B cell (primary cell): ENCODE results near the gene MYH11. TPM values are rescaled to one million over a fixed set of nuclear protein-coding genes. Genes with fewer than 3 reads are reported as not detected.

Source experiments
- ATAC-seq: fragments of 200-7000 bp; cut with Tn5 transposase; one replicate; pipeline ENCODE4 v1.10.0; 2021; ENCODE audit warnings: low read depth, mild to moderate bottlenecking, moderate number of reproducible peaks, moderate library complexity
- CTCF ChIA-PET: fragments of 350-600 bp; sonication (Branson Sonifier 250); formaldehyde crosslinking; loops from one replicate; lab custom pipeline; 2021; ENCODE audit warnings: antibody characterized with exemption, inconsistent platforms; lab: Charles Lee
- POLR2A ChIA-PET: fragments of 350-600 bp; sonication (Branson Sonifier 250); formaldehyde crosslinking; loops from one replicate; lab custom pipeline; 2021; ENCODE audit warnings: antibody characterized with exemption; lab: Charles Lee
- DNase-seq: peaks from one replicate; pipeline ENCODE4 v3.0.0; 2013
- H2AFZ ChIP-seq: 2 replicates; pipeline ENCODE4 v1.6.1; 2012; ENCODE audit warnings: mild to moderate bottlenecking, low read depth, low read length; ENCODE audit not compliant: insufficient read depth, poor library complexity, severe bottlenecking
- H3K27ac ChIP-seq, 2 donors: 1 replicate in 1 of 2; 2 replicates in 1 of 2; pipeline ENCODE4 v1.5.1; 2012 to 2013; ENCODE audit warnings: low read length in 2 of 2, mild to moderate bottlenecking in 2 of 2, moderate library complexity in 1 of 2
- H3K27me3 ChIP-seq, 4 experiments: fragments of 200-600 bp in 1 of 4; sonication (generic) in 1 of 4; replicated peaks in 1 of 4; 1 replicate in 2 of 4; 2 replicates in 2 of 4; pipeline versions ENCODE4 v1.6.1 to v1.7.0; 2013 to 2016; ENCODE audit warnings: low read length in 3 of 4, mild to moderate bottlenecking in 2 of 4, mixed read lengths in 1 of 4, moderate library complexity in 1 of 4; ENCODE audit not compliant: insufficient read depth in 4 of 4, control insufficient read depth in 3 of 4; ENCODE audit errors: control extremely low read depth in 1 of 4
- H3K36me3 ChIP-seq, 2 experiments: replicated peaks in 1 of 2; 1 replicate in 1 of 2; 2 replicates in 1 of 2; pipeline versions ENCODE4 v1.6.1 to v1.7.1; 2013; ENCODE audit warnings: low read length in 1 of 2; ENCODE audit not compliant: insufficient read depth in 2 of 2, control insufficient read depth in 1 of 2; ENCODE audit errors: control extremely low read depth in 1 of 2, extremely low read depth in 1 of 2
- H3K4me1 ChIP-seq, 2 donors: fragments of 200-600 bp in 1 of 2; sonication (generic) in 1 of 2; 1 replicate in 1 of 2; 2 replicates in 1 of 2; pipeline versions ENCODE4 v1.5.1 to v1.6.1; 2013 to 2017; ENCODE audit warnings: low read length in 2 of 2; ENCODE audit not compliant: control insufficient read depth in 2 of 2, insufficient read depth in 2 of 2
- H3K4me2 ChIP-seq: replicated peaks from 2 replicates; pipeline ENCODE3; 2012; ENCODE audit warnings: mild to moderate bottlenecking, low read depth, low read length; ENCODE audit not compliant: poor library complexity, severe bottlenecking
- H3K4me3 ChIP-seq, 5 experiments: fragments of 200-600 bp in 1 of 5; sonication (generic) in 1 of 5; 1 replicate in 3 of 5; 2 replicates in 2 of 5; pipeline versions ENCODE4 v1.5.1 to v1.7.0; 2011 to 2016; ENCODE audit warnings: low read length in 4 of 5, mild to moderate bottlenecking in 4 of 5, low read depth in 2 of 5, control low read depth in 1 of 5, moderate library complexity in 1 of 5; ENCODE audit not compliant: insufficient read depth in 1 of 5; ENCODE audit errors: control extremely low read depth in 1 of 5, extremely low read depth in 1 of 5
- H3K79me2 ChIP-seq: fragments of 200-600 bp; sonication (generic); one replicate; pipeline ENCODE4 v1.6.0; 2016; ENCODE audit warnings: low read length; ENCODE audit not compliant: control insufficient read depth, insufficient read depth
- H3K9ac ChIP-seq: fragments of 200-600 bp; sonication (generic); 2 replicates; pipeline ENCODE4 v1.6.1; 2017; ENCODE audit warnings: mild to moderate bottlenecking, low read length, moderate library complexity
- H3K9me3 ChIP-seq, 3 donors: one replicate each; pipeline versions ENCODE4 v1.6.1 to v1.7.1; 2013; ENCODE audit warnings: low read length in 2 of 3; ENCODE audit not compliant: control insufficient read depth in 2 of 3, insufficient read depth in 1 of 3; ENCODE audit errors: control extremely low read depth in 1 of 3
- H4K20me1 ChIP-seq: 2 replicates; pipeline ENCODE4 v1.6.0; 2012; ENCODE audit warnings: mild to moderate bottlenecking, low read length; ENCODE audit not compliant: insufficient read depth, control insufficient read depth, poor library complexity, severe bottlenecking
- H3K27ac Mint-ChIP-seq: one replicate; pipeline ENCODE4 v1.8.0; 2021; ENCODE audit warnings: mixed read lengths
- H3K27me3 Mint-ChIP-seq: one replicate; pipeline ENCODE4 v1.8.0; 2021; ENCODE audit warnings: mixed read lengths
- H3K4me1 Mint-ChIP-seq: one replicate; pipeline ENCODE4 v1.8.0; 2021; ENCODE audit warnings: mixed read lengths
- H3K4me3 Mint-ChIP-seq: one replicate; pipeline ENCODE4 v1.8.0; 2021; ENCODE audit warnings: mixed read lengths
- H3K9me3 Mint-ChIP-seq: one replicate; pipeline ENCODE4 v1.8.0; 2022; ENCODE audit warnings: mixed read lengths; ENCODE audit not compliant: insufficient read depth
- EZH2 ChIP-seq: IDR thresholded peaks from 2 replicates; pipeline ENCODE4 v1.6.1; 2012; ENCODE audit warnings: borderline replicate concordance, low read depth, mild to moderate bottlenecking, moderate library complexity, low read length; ENCODE audit not compliant: insufficient read depth, poor library complexity, severe bottlenecking
- WGBS: methylation state at CpG from one replicate; pipeline ENCODE4 v1.1.5; 2013; ENCODE audit warnings: missing lambda C conversion rate; ENCODE audit not compliant: insufficient coverage; 5-methylcytosine and 5-hydroxymethylcytosine counted together
- intact Hi-C: fragments of 100-400 bp; cut with micrococcal nuclease; formaldehyde crosslinking; loops from one replicate; pipeline ENCODE4 v1.10.0; 2022
- polyA plus RNA-seq: library from polyadenylated mRNA; depleted of rRNA; stranded (reverse); fragments of >200 nt; gene quantifications from 2 replicates; pipeline ENCODE4 v1.2.3, GENCODE V29; 2012
- total RNA-seq, 2 donors: library from RNA; stranded (reverse); fragments of 120-200 nt in 1 of 2; gene quantifications; 1 replicate in 1 of 2; 2 replicates in 1 of 2; pipeline versions ENCODE4 v1.2.3 to v1.2.4, GENCODE V29; 2013 to 2022
- TF ChIP-seq, protein P1 (sequence below): fragments of 200-600 bp; IDR thresholded peaks from one replicate; pipeline ENCODE4 v1.8.0; 2022; ENCODE audit warnings: antibody characterized with exemption, mild to moderate bottlenecking

The MYH11 gene
- total and polyA plus RNA-seq, 2 donors (not counting 1 experiment from before 2014, with no cell fraction given) = 0.05 to 0.16 TPM

DNA sequence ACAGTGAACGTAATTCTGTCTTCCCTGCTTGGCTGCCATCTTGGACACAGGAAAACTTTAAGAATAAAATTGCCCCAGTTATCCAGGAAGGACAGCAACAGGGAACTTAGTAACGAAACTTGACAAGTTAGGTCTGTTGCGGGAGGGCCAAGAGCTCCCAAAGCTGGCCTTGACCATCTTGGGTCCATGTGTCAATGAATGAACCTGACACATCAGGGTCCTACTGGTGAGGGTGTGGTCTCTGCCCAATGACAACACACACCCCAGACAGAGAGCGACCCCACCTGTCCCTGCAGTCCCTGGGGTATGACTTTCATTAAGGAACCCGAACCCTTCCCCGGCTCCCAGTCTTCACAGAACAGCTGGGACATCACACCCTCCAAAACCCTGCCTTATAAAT, 110.5 kb downstream of the MYH11 start:
- H3K36me3 ChIP-seq = peaks cover 0 to 16% of the 10 kb centered on the region in 2 experiments
- H3K27me3 ChIP-seq = no peaks in the 10 kb centered on the region
- DNase-seq = no peak
- H4K20me1 ChIP-seq = no peaks in the 10 kb centered on the region
- ATAC-seq = no peak
- no peak overlapping the region for H3K9ac ChIP-seq
- H3K4me2 ChIP-seq = no peak overlapping the region
- no peak overlapping the region for H3K4me3 ChIP-seq
- no peak overlapping the region for H3K27ac ChIP-seq
- H3K79me2 ChIP-seq = no peaks in the 10 kb centered on the region
- CTCF ChIA-PET = no interaction called here
- no peaks in the 10 kb centered on the region for H3K4me1 ChIP-seq
- no peaks in the 10 kb centered on the region for H3K27me3 Mint-ChIP-seq
- POLR2A ChIA-PET = no interaction called here
- intact Hi-C loops = no loop called here
- H3K9me3 Mint-ChIP-seq = no peaks in the 10 kb centered on the region
- 98% methylated on average over 5 of the region's 6 CpGs for WGBS
- no peak overlapping the region for H2AFZ ChIP-seq
- H3K9me3 ChIP-seq = peaks cover 0 to 6% (median 0%) of the 10 kb centered on the region in 3 donors
- no peak overlapping the region for H3K27ac Mint-ChIP-seq
- H3K4me3 Mint-ChIP-seq = no peak overlapping the region
- H3K4me1 Mint-ChIP-seq = no peaks in the 10 kb centered on the region
- TF ChIP-seq, protein P1, sequence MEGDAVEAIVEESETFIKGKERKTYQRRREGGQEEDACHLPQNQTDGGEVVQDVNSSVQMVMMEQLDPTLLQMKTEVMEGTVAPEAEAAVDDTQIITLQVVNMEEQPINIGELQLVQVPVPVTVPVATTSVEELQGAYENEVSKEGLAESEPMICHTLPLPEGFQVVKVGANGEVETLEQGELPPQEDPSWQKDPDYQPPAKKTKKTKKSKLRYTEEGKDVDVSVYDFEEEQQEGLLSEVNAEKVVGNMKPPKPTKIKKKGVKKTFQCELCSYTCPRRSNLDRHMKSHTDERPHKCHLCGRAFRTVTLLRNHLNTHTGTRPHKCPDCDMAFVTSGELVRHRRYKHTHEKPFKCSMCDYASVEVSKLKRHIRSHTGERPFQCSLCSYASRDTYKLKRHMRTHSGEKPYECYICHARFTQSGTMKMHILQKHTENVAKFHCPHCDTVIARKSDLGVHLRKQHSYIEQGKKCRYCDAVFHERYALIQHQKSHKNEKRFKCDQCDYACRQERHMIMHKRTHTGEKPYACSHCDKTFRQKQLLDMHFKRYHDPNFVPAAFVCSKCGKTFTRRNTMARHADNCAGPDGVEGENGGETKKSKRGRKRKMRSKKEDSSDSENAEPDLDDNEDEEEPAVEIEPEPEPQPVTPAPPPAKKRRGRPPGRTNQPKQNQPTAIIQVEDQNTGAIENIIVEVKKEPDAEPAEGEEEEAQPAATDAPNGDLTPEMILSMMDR = no peak
- no peak for TF ChIP-seq EZH2

DNA sequence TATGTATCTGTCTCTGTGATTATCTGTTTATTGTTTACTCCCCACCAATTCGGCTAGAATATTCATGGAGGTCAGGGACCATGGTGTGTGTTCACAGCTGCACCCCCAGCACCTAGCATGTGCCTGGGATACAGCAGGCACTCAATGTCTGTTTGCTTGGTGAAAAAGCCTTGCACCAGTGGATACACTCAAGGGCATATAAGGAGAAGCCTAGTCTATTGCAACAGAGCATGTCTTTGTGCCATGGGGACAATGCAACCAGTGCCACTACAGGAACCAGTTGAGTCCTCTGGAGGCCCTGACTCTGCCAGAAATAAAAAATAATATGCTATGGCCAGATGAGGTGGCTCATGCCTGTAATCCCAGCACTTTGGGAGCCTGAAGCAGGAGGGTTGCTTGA, 113.2 kb downstream of the MYH11 start:
- TF ChIP-seq EZH2 = no peak
- TF ChIP-seq, protein P1 = no peak
- ATAC-seq (no peak), DNase-seq (no peak)
- no peaks in the 10 kb centered on the region for H3K9me3 Mint-ChIP-seq
- H3K27ac Mint-ChIP-seq = no peak overlapping the region
- no peaks in the 10 kb centered on the region for H3K4me1 Mint-ChIP-seq
- ChIA-PET CTCF (interaction anchor here (0.7 kb wide), 1 partner anchor 248 kb away, joined by 3 read pairs; no protein-coding TSS in a partner anchor), POLR2A (no interaction called here)
- H3K4me3 Mint-ChIP-seq = no peak overlapping the region
- no peak overlapping the region for H3K4me3 ChIP-seq
- WGBS = no CpG with 5 or more reads among the region's 1 CpG
- peaks cover 0 to 24% of the 10 kb centered on the region in 2 experiments for H3K36me3 ChIP-seq
- intact Hi-C loops = no loop called here
- no peaks in the 10 kb centered on the region for H3K79me2 ChIP-seq
- H3K4me1 ChIP-seq = no peaks in the 10 kb centered on the region
- no peak overlapping the region for H3K4me2 ChIP-seq
- no peaks in the 10 kb centered on the region for H3K27me3 Mint-ChIP-seq
- no peaks in the 10 kb centered on the region for H3K27me3 ChIP-seq
- no peak overlapping the region for H3K27ac ChIP-seq
- H3K9me3 ChIP-seq = peaks cover 0 to 13% (median 0%) of the 10 kb centered on the region in 3 donors
- no peak overlapping the region for H3K9ac ChIP-seq
- no peaks in the 10 kb centered on the region for H4K20me1 ChIP-seq
- H2AFZ ChIP-seq = no peak overlapping the region
